ENCODE measurements around the gene FCRL3.

DNA sequence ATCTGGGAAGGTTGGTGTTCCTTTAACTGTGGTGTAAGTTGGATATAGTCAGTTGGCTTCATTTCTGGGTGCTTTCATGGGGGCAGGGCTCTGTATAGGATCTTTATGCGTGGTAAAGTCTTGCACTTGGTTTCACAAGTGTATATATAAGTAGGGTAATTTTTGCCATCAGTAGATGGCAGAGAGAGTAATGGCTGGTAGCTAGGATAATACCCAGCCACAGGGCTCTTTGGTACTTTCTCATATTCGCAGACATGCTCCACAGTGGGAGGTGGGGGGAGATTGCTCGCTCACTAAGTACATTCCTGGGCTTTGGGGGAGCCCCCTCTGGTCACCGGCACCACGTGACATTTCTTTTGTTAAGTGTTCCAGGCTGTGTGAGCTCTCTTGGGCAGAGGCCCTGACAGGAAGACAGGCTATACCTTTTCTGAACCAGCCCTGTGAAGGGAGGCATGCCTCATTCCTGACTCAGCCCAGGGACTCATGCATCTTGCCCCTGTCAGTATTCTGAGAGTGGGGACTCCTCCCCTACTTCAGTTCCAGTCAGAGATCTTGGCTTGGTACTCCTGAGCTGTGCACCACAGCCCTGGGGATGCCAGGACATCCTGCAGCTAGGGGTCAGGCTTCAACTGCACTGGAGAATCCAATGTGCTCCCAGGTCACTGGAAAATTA is 38.8 kb upstream of the FCRL3 start:
- TF ChIP-seq CTCF (IDR thresholded peaks at IDR 0.05) (no peak), REST (IDR thresholded peaks at IDR 0.05; ENCODE audit: insufficient read depth in 1 of 2, low read depth in 2 of 2, low read length in 1 of 2) (no peak)
